Effector memory CD4-positive, alpha-beta T cell (primary cell): Measurements from ENCODE around the gene SLC4A1AP.

Experiments
- DNase-seq, 3 donors: peaks; one replicate each; pipeline ENCODE4 v3.0.0-alpha.2; 2020
- H3K27ac ChIP-seq: 2 replicates; pipeline ENCODE4 v1.7.0; 2013; ENCODE audit warnings: mild to moderate bottlenecking, low read length, moderate library complexity; ENCODE audit not compliant: insufficient read depth, poor library complexity, severe bottlenecking
- H3K27me3 ChIP-seq: replicated peaks from 2 replicates; pipeline ENCODE4 v1.7.0; 2013; ENCODE audit warnings: mild to moderate bottlenecking, low read length; ENCODE audit not compliant: insufficient read depth, control insufficient read depth, poor library complexity, severe bottlenecking
- H3K36me3 ChIP-seq: 2 replicates; pipeline ENCODE4 v1.7.0; 2013; ENCODE audit warnings: mild to moderate bottlenecking, low read length, moderate library complexity; ENCODE audit not compliant: control insufficient read depth, insufficient read depth
- H3K4me1 ChIP-seq: 2 replicates; pipeline ENCODE4 v1.7.0; 2013; ENCODE audit warnings: low read length, mild to moderate bottlenecking; ENCODE audit not compliant: control insufficient read depth, insufficient read depth, poor library complexity, severe bottlenecking
- H3K4me3 ChIP-seq: 2 replicates; pipeline ENCODE4 v1.7.0; 2013; ENCODE audit warnings: low read length, low read depth, mild to moderate bottlenecking; ENCODE audit not compliant: insufficient read depth, poor library complexity, severe bottlenecking
- H3K9me3 ChIP-seq: 2 replicates; pipeline ENCODE4 v1.7.0; 2013; ENCODE audit warnings: mild to moderate bottlenecking, low read length, moderate library complexity; ENCODE audit not compliant: control insufficient read depth

Gene SLC4A1AP

DNA sequence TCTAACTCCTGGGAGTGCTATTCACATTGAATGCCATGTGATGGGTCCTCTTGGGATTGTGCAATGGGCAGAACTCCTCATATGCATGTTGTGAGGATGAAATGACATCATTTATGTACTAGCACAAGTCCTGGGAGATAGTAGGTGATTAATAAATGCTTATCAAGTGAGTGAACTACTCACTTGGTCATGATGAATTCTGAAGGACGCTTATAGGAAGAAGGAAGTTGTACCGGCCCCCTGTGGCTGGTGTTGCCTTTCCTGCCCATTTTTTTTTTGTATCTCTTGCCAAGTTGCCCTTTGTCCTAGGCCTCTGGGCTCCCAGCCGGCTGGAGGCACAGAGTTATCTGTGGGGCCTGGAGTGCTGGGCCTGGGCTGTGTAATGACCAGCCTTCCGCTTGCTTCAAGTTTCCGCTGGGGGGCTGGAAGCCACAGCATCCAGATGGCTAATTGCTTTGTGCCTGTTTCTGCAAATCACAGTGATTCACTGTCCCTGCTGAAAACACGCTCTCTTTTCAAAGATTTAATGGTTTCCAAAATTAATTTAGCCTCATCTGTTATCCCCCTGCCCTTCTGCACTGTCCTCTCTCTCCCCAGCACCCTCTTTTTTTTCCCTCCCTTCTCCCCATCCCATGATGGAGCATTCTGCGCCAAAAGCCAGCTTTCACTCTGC lies 74.1 kb downstream of the SLC4A1AP start:
- no peak overlapping the region for H3K4me3 ChIP-seq
- no peaks in the 10 kb centered on the region for H3K27me3 ChIP-seq
- no peaks in the 10 kb centered on the region for H3K4me1 ChIP-seq
- H3K36me3 ChIP-seq = no peaks in the 10 kb centered on the region
- H3K27ac ChIP-seq = no peak overlapping the region
- DNase-seq = no peak
- H3K9me3 ChIP-seq = no peaks in the 10 kb centered on the region

- no peak for DNase-seq
Observed at GRCh38 chr2:27738349-27739057, 74.8 kb downstream of the SLC4A1AP start.

DNA sequence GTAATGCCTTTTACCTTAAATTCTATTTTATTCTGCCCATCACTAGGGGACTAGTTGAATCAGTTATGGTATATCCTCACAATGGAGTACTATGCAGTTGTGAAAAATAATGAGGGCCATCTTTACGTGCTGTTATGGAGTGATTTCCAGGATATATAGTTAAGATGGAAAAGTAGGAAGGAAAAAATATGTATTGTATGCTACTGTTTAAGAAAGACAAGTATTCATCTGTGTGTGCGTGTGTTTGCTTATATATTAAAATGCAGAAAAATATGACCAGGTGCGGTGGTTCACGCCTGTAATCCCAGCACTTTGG lies 75.3 kb downstream of the SLC4A1AP start:
- Histone ChIP-seq H3K4me1 (no peaks in the 10 kb centered on the region), H3K36me3 (no peaks in the 10 kb centered on the region), H3K4me3 (no peak overlapping the region), H3K27ac (no peak overlapping the region), H3K9me3 (no peaks in the 10 kb centered on the region), H3K27me3 (no peaks in the 10 kb centered on the region)
- DNase-seq = no peak

More at GRCh38 chr2:27738349-27739057, 74.8 kb downstream of the SLC4A1AP start:
- H3K36me3 ChIP-seq = no peaks in the 10 kb centered on the region
- no peaks in the 10 kb centered on the region for H3K4me1 ChIP-seq
- no peaks in the 10 kb centered on the region for H3K9me3 ChIP-seq
- H3K4me3 ChIP-seq = no peak overlapping the region
- no peaks in the 10 kb centered on the region for H3K27me3 ChIP-seq
- no peak overlapping the region for H3K27ac ChIP-seq

DNA sequence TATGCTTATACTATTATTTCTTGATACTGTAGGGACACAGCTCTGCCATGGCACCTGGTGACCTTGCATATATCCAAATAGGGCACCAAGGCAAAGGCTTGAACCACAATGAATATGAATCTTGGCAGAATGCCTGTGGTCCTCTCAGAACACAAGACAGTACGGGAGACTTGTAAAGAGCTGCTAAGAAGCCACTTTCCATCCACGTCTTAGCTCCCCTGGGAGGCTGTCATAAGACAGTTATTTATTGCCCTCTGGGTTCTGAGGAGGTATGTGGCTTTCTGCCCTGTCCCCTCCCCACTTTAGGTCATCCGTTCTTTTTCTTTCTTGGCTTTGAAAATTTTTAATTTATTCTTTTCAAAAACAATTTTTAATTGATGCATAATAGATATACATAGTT lies 78.0 kb downstream of the SLC4A1AP start:
- DNase-seq = no peak
- Histone ChIP-seq H3K27me3 (no peaks in the 10 kb centered on the region), H3K36me3 (no peaks in the 10 kb centered on the region)

DNA sequence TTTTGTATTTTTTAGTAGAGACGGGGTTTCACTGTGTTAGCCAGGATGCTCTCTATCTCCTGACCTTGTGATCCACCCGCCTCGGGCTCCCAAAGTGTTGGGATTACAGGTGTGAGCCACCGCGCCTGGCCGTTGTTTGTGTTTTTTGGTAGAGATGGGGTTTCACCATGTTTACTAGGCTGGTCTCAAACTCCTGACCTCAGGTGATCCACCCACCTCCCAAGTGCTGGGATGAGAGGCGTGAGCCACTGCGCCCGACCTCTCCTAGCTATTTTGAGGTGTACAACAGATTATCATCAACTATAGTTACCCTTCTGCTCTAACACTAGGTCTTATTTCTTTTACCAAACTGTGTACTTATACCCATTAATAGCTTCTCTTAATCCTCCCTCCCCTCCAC lies 78.9 kb downstream of the SLC4A1AP start:
- Histone ChIP-seq H3K27ac (no peak overlapping the region), H3K4me1 (no peaks in the 10 kb centered on the region), H3K36me3 (no peaks in the 10 kb centered on the region), H3K9me3 (no peaks in the 10 kb centered on the region), H3K27me3 (no peaks in the 10 kb centered on the region), H3K4me3 (no peak overlapping the region)
- no peak for DNase-seq

More for the DNA sequence above, 78.0 kb downstream of the SLC4A1AP start:
- Histone ChIP-seq H3K4me1 (no peaks in the 10 kb centered on the region), H3K4me3 (no peak overlapping the region), H3K9me3 (no peaks in the 10 kb centered on the region), H3K27ac (no peak overlapping the region)
